GM12878 (cell line): ENCODE results near the gene RNF40. TPM values are rescaled to one million over a fixed set of nuclear protein-coding genes. Genes with fewer than 3 reads are reported as not detected.

Experiments used
- CHD2 ChIP-seq: IDR thresholded peaks from 2 replicates; pipeline ENCODE4 v1.6.1; 2011; ENCODE audit warnings: low read depth, low read length, improper control_type of control experiment, borderline replicate concordance
- CREM ChIP-seq: IDR thresholded peaks from 2 replicates; pipeline ENCODE4 v1.6.1; 2014; ENCODE audit warnings: antibody characterized with exemption, low read depth
- DPF2 ChIP-seq: fragments of 450-650 bp; IDR thresholded peaks from 2 replicates; pipeline ENCODE4 v1.6.1; 2017; ENCODE audit warnings: mild to moderate bottlenecking
- EED ChIP-seq: sonication (generic); IDR thresholded peaks from 2 replicates; pipeline ENCODE4 v1.6.1; 2016; ENCODE audit warnings: antibody characterized with exemption, low read depth
- GABPA ChIP-seq: IDR thresholded peaks from 2 replicates; pipeline ENCODE4 v1.6.1; 2014; ENCODE audit warnings: antibody characterized with exemption, low read depth, mild to moderate bottlenecking, inconsistent platforms
- GATAD2B ChIP-seq: fragments of 450-650 bp; conservative IDR thresholded peaks from 2 replicates; pipeline ENCODE4 v1.6.1; 2017; ENCODE audit warnings: low read depth, mild to moderate bottlenecking, moderate library complexity
- HDAC6 ChIP-seq: fragments of 200-600 bp; sonication (generic); IDR thresholded peaks from one replicate; pipeline ENCODE4 v1.8.0; 2017; ENCODE audit warnings: antibody characterized with exemption; ENCODE audit not compliant: unreplicated experiment
- IKZF1 ChIP-seq: fragments of 450-650 bp; conservative IDR thresholded peaks from 2 replicates; pipeline ENCODE4 v1.6.1; 2017; ENCODE audit warnings: antibody characterized with exemption, mild to moderate bottlenecking
- MXI1 ChIP-seq: fragments of 150-350 bp; IDR thresholded peaks from 2 replicates; pipeline ENCODE4 v1.6.1; 2011; ENCODE audit warnings: low read depth, mild to moderate bottlenecking, inconsistent platforms, low read length, improper control_type of control experiment
- NFIC ChIP-seq: IDR thresholded peaks from 2 replicates; pipeline ENCODE4 v1.6.1; 2012; ENCODE audit warnings: low read depth, mild to moderate bottlenecking, inconsistent platforms, low read length, moderate library complexity
- PML ChIP-seq: IDR thresholded peaks from 2 replicates; pipeline ENCODE4 v1.6.1; 2012; ENCODE audit warnings: low read length, inconsistent platforms
- POLR2AphosphoS2 ChIP-seq: IDR thresholded peaks from 2 replicates; pipeline ENCODE4 v1.6.1; 2011; ENCODE audit warnings: low read depth, mild to moderate bottlenecking, low read length, improper control_type of control experiment, moderate library complexity
- SIN3A ChIP-seq: IDR thresholded peaks from 2 replicates; pipeline ENCODE4 v1.6.1; 2012; ENCODE audit warnings: low read depth, low read length, improper control_type of control experiment
- SIX5 ChIP-seq: IDR thresholded peaks from 2 replicates; pipeline ENCODE4 v1.6.1; 2011; ENCODE audit warnings: mild to moderate bottlenecking, low read depth, low read length, moderate library complexity; ENCODE audit not compliant: severe bottlenecking
- SMC3 ChIP-seq: IDR thresholded peaks from 2 replicates; pipeline ENCODE4 v1.6.1; 2011; ENCODE audit warnings: low read length, improper control_type of control experiment, borderline replicate concordance
- TARDBP ChIP-seq: IDR thresholded peaks from 2 replicates; pipeline ENCODE4 v1.6.1; 2016; ENCODE audit warnings: borderline replicate concordance
- ZNF217 ChIP-seq: fragments of 450-650 bp; IDR thresholded peaks from 2 replicates; pipeline ENCODE4 v1.6.1; 2017; ENCODE audit warnings: antibody characterized with exemption, mild to moderate bottlenecking
- ZZZ3 ChIP-seq: IDR thresholded peaks from 2 replicates; pipeline ENCODE4 v1.6.1; 2011; ENCODE audit warnings: low read depth; ENCODE audit not compliant: control insufficient read depth, insufficient read length
- polyA plus RNA-seq, 11 experiments: library from polyadenylated mRNA; depleted of rRNA in 4 of 11; unstranded in 6 of 11; stranded (reverse) in 5 of 11; fragments of >200 nt; fragmentation: Nextera tagmentation in 4 of 11; fragmentation: Illumina TruSeq in 1 of 11; extraction: Ambion mirVana in 4 of 11; extraction: Trizol in 1 of 11; gene quantifications; 1 replicate in 1 of 11; 2 replicates in 10 of 11; pipeline versions ENCODE4 v1.2.1 to v1.2.3, GENCODE V29; 2011 to 2016; ENCODE audit warnings: inconsistent platforms in 2 of 11, missing spikeins in 2 of 11, low read depth in 1 of 11
- total RNA-seq, 4 experiments: library from RNA; depleted of rRNA in 3 of 4; stranded (reverse); fragments of >200 nt in 3 of 4; fragmentation: Illumina TruSeq in 1 of 4; extraction: Trizol in 1 of 4; gene quantifications; 2 replicates each; pipeline versions ENCODE4 v1.2.1 to v1.2.3, GENCODE V29; 2013 to 2021
- TF ChIP-seq, protein P1 (sequence below): fragments of 450-650 bp; IDR thresholded peaks from 2 replicates; pipeline ENCODE4 v1.6.1; 2017; ENCODE audit warnings: mild to moderate bottlenecking, low read depth, inconsistent platforms; ENCODE audit not compliant: poor library complexity, severe bottlenecking
- TF ChIP-seq, protein P2 (sequence below): IDR thresholded peaks from 2 replicates; pipeline ENCODE4 v1.6.1; 2011; ENCODE audit warnings: borderline replicate concordance, low read depth, mild to moderate bottlenecking, moderate library complexity, mixed read lengths, low read length; ENCODE audit not compliant: insufficient read depth; ENCODE audit errors: extremely low read length

The RNF40 gene
- total and polyA plus RNA-seq, 10 of the 15 experiments (the other 5 are each of a cell fraction or from before 2014, with no cell fraction given): 3.7 to 97.6 (median 58.4) TPM

DNA sequence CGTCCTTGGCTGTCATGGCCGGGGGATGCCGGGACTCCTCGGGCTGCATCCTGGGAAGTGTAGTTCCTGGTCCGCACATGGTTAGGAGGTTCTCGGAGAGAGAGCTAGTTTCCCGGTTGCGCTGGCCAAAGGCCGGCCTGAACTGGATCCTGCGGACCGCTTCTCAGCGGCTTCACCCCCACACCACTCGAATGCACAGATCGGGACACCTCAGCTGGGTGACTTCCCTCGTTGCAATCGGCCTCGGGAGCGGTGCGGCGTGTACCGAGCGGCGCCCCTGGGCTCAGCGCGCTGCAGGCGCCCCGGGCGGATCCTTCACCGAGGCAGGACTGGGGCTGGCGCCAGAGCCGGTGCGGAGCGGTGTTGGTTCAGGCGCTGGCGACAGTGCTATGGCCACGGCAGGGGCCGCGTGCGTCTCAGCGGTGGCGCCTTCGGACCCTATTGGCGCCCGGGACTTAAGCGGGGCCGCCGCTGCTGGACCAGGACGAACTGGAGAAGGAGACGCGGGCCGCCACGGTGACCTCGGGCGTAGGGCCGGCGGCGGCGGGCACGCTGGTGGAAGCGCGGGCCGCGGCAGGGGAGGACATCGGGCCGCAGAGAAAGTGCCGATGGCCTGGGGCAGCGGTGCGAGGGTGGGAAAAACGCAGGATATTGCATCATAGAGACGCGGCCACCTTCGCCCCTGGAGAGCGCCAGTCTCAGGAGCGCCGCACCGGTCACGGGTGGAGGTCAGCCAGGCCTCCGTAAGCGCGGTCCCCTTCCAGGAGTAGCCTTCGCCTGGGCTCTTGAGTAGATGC lies 13.5 kb downstream of the RNF40 start (continued):
- no peak for TF ChIP-seq NFIC
- TF ChIP-seq CHD2: 0 out of 2 replicates have a peak, but pooled peaks have one; percentile 33
- TF ChIP-seq CREM: peak; percentile 82
- peak; percentile 70 for TF ChIP-seq IKZF1
- peak; percentile 29; the same call in 1 of the 2 replicates for TF ChIP-seq PML
- TF ChIP-seq SIX5: peak; percentile 90
- peak; percentile 65; the same call in 1 of the 2 replicates for TF ChIP-seq POLR2AphosphoS2
- 0 out of 2 replicates have a peak, but pooled peaks have one; percentile 16 for TF ChIP-seq EED
- no peak for TF ChIP-seq ZNF217
- no peak for TF ChIP-seq ZZZ3
- TF ChIP-seq TARDBP: peak; percentile 76; the same call in 1 of the 2 replicates
- TF ChIP-seq GABPA: 0 out of 2 replicates have a peak, but pooled peaks have one; percentile 43
- TF ChIP-seq SIN3A: peak; percentile 37; the same call in 1 of the 2 replicates
- peak; percentile 55; the same call in 1 of the 2 replicates for TF ChIP-seq DPF2
- no peak for TF ChIP-seq SMC3
- TF ChIP-seq HDAC6: peak; percentile 89
- TF ChIP-seq, protein P1, sequence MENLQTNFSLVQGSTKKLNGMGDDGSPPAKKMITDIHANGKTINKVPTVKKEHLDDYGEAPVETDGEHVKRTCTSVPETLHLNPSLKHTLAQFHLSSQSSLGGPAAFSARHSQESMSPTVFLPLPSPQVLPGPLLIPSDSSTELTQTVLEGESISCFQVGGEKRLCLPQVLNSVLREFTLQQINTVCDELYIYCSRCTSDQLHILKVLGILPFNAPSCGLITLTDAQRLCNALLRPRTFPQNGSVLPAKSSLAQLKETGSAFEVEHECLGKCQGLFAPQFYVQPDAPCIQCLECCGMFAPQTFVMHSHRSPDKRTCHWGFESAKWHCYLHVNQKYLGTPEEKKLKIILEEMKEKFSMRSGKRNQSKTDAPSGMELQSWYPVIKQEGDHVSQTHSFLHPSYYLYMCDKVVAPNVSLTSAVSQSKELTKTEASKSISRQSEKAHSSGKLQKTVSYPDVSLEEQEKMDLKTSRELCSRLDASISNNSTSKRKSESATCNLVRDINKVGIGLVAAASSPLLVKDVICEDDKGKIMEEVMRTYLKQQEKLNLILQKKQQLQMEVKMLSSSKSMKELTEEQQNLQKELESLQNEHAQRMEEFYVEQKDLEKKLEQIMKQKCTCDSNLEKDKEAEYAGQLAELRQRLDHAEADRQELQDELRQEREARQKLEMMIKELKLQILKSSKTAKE: no peak
- peak; percentile 65; the same call in 1 of the 2 replicates for TF ChIP-seq MXI1
- TF ChIP-seq GATAD2B: peak; percentile 34; the same call in 1 of the 2 replicates
- TF ChIP-seq, protein P2, sequence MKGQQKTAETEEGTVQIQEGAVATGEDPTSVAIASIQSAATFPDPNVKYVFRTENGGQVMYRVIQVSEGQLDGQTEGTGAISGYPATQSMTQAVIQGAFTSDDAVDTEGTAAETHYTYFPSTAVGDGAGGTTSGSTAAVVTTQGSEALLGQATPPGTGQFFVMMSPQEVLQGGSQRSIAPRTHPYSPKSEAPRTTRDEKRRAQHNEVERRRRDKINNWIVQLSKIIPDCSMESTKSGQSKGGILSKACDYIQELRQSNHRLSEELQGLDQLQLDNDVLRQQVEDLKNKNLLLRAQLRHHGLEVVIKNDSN: no peak
- TF ChIP-seq, all 136 proteins: peak for 33
